HepG2 (cell line): Measurements from ENCODE around the gene RNPEPL1. TPM values are rescaled to one million over a fixed set of nuclear protein-coding genes. Genes with fewer than 3 reads are reported as not detected.

Experiments used
- ATAC-seq: fragments of 200-7000 bp; cut with Tn5 transposase; 3 replicates; pipeline ENCODE4 v1.9.1; 2020; ENCODE audit warnings: mild to moderate bottlenecking, moderate library complexity
- BruUV-seq: library from RNA; stranded (reverse); fragments of 400-500 nt; replicated peaks from 2 replicates; lab custom pipeline; 2021; lab: Mats Ljungman, UMichigan
- CTCF ChIA-PET: fragments of 300-600 bp; formaldehyde crosslinking; extraction: SDS; loops from one replicate; lab custom pipeline; 2021; ENCODE audit warnings: low total read pairs, inconsistent platforms, low intra/inter-chr PET ratio; lab: Yijun Ruan, JAX
- POLR2A ChIA-PET: fragments of 350-600 bp; sonication (Branson Sonifier 250); formaldehyde crosslinking; loops from one replicate; lab custom pipeline; 2020; ENCODE audit warnings: antibody characterized with exemption, inconsistent platforms; lab: Yijun Ruan, JAX
- DNase-seq: peaks from one replicate; pipeline ENCODE4 v3.0.0-alpha.2; 2015; ENCODE audit warnings: low spot score
- FAIRE-seq: peaks from 3 replicates; lab custom pipeline; 2011; peaks lifted over from hg19 to GRCh38; lab: Jason Lieb, UNC
- H2AFZ ChIP-seq: one replicate; pipeline ENCODE4 v1.6.1; 2011; ENCODE audit warnings: low read length, inconsistent platforms
- H3K27ac ChIP-seq: fragments of 300-600 bp; 3 replicates; pipeline ENCODE4 v1.8.0; 2011; ENCODE audit warnings: mixed run types, mild to moderate bottlenecking, mixed read lengths, low read length, inconsistent platforms; ENCODE audit not compliant: insufficient read depth; ENCODE audit errors: extremely low read length
- H3K27me3 ChIP-seq, 2 experiments: fragments of 200-600 bp in 1 of 2; 2 replicates in 1 of 2; 3 replicates in 1 of 2; pipeline versions ENCODE4 v1.6.0 to v1.8.0; 2011; ENCODE audit warnings: low read length in 2 of 2, mild to moderate bottlenecking in 2 of 2, moderate library complexity in 2 of 2, inconsistent platforms in 1 of 2; ENCODE audit not compliant: insufficient read depth in 2 of 2, control insufficient read depth in 1 of 2
- H3K36me3 ChIP-seq, 2 experiments: fragments of 200-600 bp in 1 of 2; replicated peaks in 1 of 2; 2 replicates in 1 of 2; 3 replicates in 1 of 2; pipeline versions ENCODE4 v1.5.1 to v1.8.0; 2011; ENCODE audit warnings: low read length in 2 of 2, inconsistent platforms in 1 of 2; ENCODE audit not compliant: insufficient read depth in 2 of 2, control insufficient read depth in 1 of 2
- H3K4me1 ChIP-seq: 2 replicates; pipeline ENCODE4 v1.5.1; 2012; ENCODE audit warnings: low read length, inconsistent platforms; ENCODE audit not compliant: insufficient read depth
- H3K4me2 ChIP-seq: 2 replicates; pipeline ENCODE4 v1.6.0; 2011; ENCODE audit warnings: low read depth, low read length, inconsistent platforms
- H3K4me3 ChIP-seq, 3 experiments: fragments of 200-600 bp in 1 of 3; sonication (generic), shearing (Covaris generic) in 1 of 3; replicated peaks in 1 of 3; 2 replicates each; pipeline ENCODE4 v1.5.1; 2011 to 2016; ENCODE audit warnings: low read length in 3 of 3, inconsistent platforms in 2 of 3, low read depth in 2 of 3, mild to moderate bottlenecking in 2 of 3, control low read depth in 1 of 3, mixed read lengths in 1 of 3; ENCODE audit not compliant: insufficient read depth in 1 of 3
- H3K79me2 ChIP-seq: one replicate; pipeline ENCODE4 v1.6.1; 2011; ENCODE audit warnings: low read length, inconsistent platforms; ENCODE audit not compliant: insufficient read depth
- H3K9ac ChIP-seq: 2 replicates; pipeline ENCODE4 v1.6.0; 2011; ENCODE audit warnings: mild to moderate bottlenecking, low read depth, low read length, inconsistent platforms; ENCODE audit not compliant: insufficient read depth
- H3K9me3 ChIP-seq: 2 replicates; pipeline ENCODE4 v1.5.1; 2012; ENCODE audit warnings: mild to moderate bottlenecking, low read length
- H4K20me1 ChIP-seq: 2 replicates; pipeline ENCODE4 v1.6.0; 2011; ENCODE audit warnings: inconsistent platforms, mild to moderate bottlenecking, low read length, moderate library complexity; ENCODE audit not compliant: insufficient read depth
- JUND ChIP-seq: sonication (generic); formaldehyde crosslinking; IDR thresholded peaks from 2 replicates; pipeline ENCODE4 v1.8.0; 2022; ENCODE audit warnings: mild to moderate bottlenecking, missing genetic modification reagents
- MAZ ChIP-seq, 2 experiments: sonication (generic) in 1 of 2; formaldehyde crosslinking in 1 of 2; IDR thresholded peaks; 2 replicates each; pipeline versions ENCODE4 v1.5.0 to v1.6.1; 2012 to 2020; ENCODE audit warnings: low read depth in 2 of 2, mild to moderate bottlenecking in 2 of 2, borderline replicate concordance in 1 of 2, improper control_type of control experiment in 1 of 2, low read length in 1 of 2, missing genetic modification reagents in 1 of 2, moderate library complexity in 1 of 2
- NR2F2 ChIP-seq: IDR thresholded peaks from 2 replicates; pipeline ENCODE4 v1.6.1; 2012; ENCODE audit warnings: low read depth, inconsistent platforms, borderline replicate concordance
- PHF21A ChIP-seq: sonication (generic); formaldehyde crosslinking; IDR thresholded peaks from 2 replicates; pipeline ENCODE4 v1.5.0; 2020; ENCODE audit warnings: mild to moderate bottlenecking, missing genetic modification reagents
- POLR2AphosphoS2 ChIP-seq: IDR thresholded peaks from 2 replicates; pipeline ENCODE4 v1.6.1; 2011; ENCODE audit warnings: low read depth, low read length, improper control_type of control experiment
- RXRA ChIP-seq: sonication (generic); formaldehyde crosslinking; IDR thresholded peaks from 2 replicates; pipeline ENCODE4 v1.5.1; 2020; ENCODE audit warnings: missing genetic modification reagents
- ZNF572 ChIP-seq: sonication (generic); formaldehyde crosslinking; IDR thresholded peaks from 2 replicates; pipeline ENCODE4 v1.5.1; 2020; ENCODE audit warnings: mild to moderate bottlenecking, missing genetic modification reagents
- ZNF674 ChIP-seq: sonication (generic); formaldehyde crosslinking; IDR thresholded peaks from 2 replicates; pipeline ENCODE4 v1.5.0; 2020; ENCODE audit warnings: low read depth, mild to moderate bottlenecking, missing genetic modification reagents
- ZNF737 ChIP-seq: sonication (generic); formaldehyde crosslinking; IDR thresholded peaks from 2 replicates; pipeline ENCODE4 v1.5.0; 2020; ENCODE audit warnings: missing genetic modification reagents, mild to moderate bottlenecking, borderline replicate concordance
- ZSCAN30 ChIP-seq: sonication (generic); formaldehyde crosslinking; IDR thresholded peaks from 2 replicates; pipeline ENCODE4 v1.5.0; 2020; ENCODE audit warnings: mild to moderate bottlenecking, missing genetic modification reagents
- WGBS: methylation state at CpG from one replicate; pipeline ENCODE4 v1.1.6; 2017; ENCODE audit warnings: low lambda C conversion rate; 5-methylcytosine and 5-hydroxymethylcytosine counted together
- in situ Hi-C: cut with HindIII; loops from 2 replicates; pipeline ENCODE4 v1.10.0; 2017; ENCODE audit warnings: low pct_unique_long_range_greater_than_20kb; ENCODE audit not compliant: extremely low pct_ligation_motif_present
- intact Hi-C: fragments of 100-400 bp; cut with micrococcal nuclease; formaldehyde crosslinking; loops from one replicate; pipeline ENCODE4 v1.10.0; 2022; ENCODE audit not compliant: unreplicated experiment
- polyA plus RNA-seq, 8 experiments: library from polyadenylated mRNA; depleted of rRNA in 3 of 8; stranded (reverse) in 7 of 8; unstranded in 1 of 8; fragments of >200 nt; fragmentation: Illumina TruSeq in 4 of 8; extraction: Trizol in 4 of 8; gene quantifications; 2 replicates each; pipeline versions ENCODE4 v1.2.1 to v1.2.3, GENCODE V29; 2011 to 2016; ENCODE audit warnings: low read depth in 4 of 8, missing spikeins in 1 of 8, mixed read lengths in 1 of 8; ENCODE audit not compliant: insufficient read depth in 1 of 8
- total RNA-seq, 5 experiments: library from RNA; depleted of rRNA; stranded (reverse); fragments of >200 nt; fragmentation: Illumina TruSeq; extraction: Trizol; gene quantifications; 2 replicates each; pipeline ENCODE4 v1.2.3, GENCODE V29; 2016; ENCODE audit warnings: low read depth in 1 of 5
- TF ChIP-seq, protein P1 (sequence below): IDR thresholded peaks from 2 replicates; pipeline ENCODE4 v1.6.1; 2016; ENCODE audit warnings: missing biosample characterization, missing genetic modification reagents, low read depth
- TF ChIP-seq, protein P2 (sequence below): sonication (generic); formaldehyde crosslinking; IDR thresholded peaks from 2 replicates; pipeline ENCODE4 v1.5.1; 2020; ENCODE audit warnings: missing genetic modification reagents, mild to moderate bottlenecking, borderline replicate concordance
- TF ChIP-seq, protein P3 (sequence below): sonication (generic); formaldehyde crosslinking; IDR thresholded peaks from 2 replicates; pipeline ENCODE4 v1.4.0; 2020; ENCODE audit warnings: mild to moderate bottlenecking, missing genetic modification reagents

RNPEPL1 gene
- total and polyA plus RNA-seq, 2 of the 13 experiments (the other 11 are each of a cell fraction or from before 2014, with no cell fraction given) = 13.0 to 18.0 TPM

DNA sequence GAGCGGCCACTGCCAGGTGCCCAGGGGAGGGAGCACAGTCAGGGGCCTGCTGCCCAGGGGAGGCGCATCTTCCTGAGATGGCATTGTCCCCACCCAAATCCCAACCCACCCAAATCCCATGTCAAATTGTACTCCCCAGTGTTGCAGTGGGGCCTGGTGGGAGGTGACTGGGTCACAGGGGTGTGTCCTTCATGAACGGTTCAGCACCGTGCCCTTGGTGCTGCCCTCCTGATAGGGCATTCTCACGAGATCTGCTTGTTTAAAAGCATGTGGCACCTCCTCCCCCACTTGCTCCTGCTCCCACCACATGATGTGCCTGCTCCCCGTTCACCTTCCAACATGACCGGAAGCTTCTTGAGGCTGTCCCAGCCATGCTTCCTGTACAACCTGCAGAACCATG is 38.1 kb upstream of the RNPEPL1 start:
- 98% methylated on average over 5 of the region's 7 CpGs for WGBS
- H3K4me3 ChIP-seq = no peak overlapping the region
- DNase-seq (no peak), ATAC-seq (no peak), FAIRE-seq (no peak)
- H3K27me3 ChIP-seq = no peaks in the 10 kb centered on the region
- no peak for TF ChIP-seq NR2F2
- TF ChIP-seq POLR2AphosphoS2 = no peak
- TF ChIP-seq ZNF572 (CRISPR knock-in tag) = no peak
- TF ChIP-seq, protein P1, sequence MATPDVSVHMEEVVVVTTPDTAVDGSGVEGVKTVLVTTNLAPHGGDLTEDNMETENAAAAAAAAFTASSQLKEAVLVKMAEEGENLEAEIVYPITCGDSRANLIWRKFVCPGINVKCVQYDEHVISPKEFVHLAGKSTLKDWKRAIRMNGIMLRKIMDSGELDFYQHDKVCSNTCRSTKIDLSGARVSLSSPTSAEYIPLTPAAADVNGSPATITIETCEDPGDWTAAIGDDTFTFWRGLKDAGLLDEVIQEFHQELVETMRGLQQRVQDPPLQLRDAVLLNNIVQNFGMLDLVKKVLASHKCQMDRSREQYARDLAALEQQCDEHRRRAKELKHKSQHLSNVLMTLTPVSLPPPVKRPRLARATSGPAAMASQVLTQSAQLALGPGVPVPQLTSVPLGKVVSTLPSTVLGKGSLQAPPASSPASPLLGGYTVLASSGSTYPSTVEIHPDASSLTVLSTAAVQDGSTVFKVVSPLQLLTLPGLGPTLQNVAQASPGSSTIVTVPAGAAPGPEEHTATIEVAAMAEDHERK (CRISPR knock-in tag) = no peak
- TF ChIP-seq JUND = no peak
- no peak for TF ChIP-seq ZNF737 (CRISPR knock-in tag)
- no peak for TF ChIP-seq MAZ (IDR thresholded peaks at IDR 0.05; ENCODE audit: borderline replicate concordance, low read depth, low read length)
- no peak for TF ChIP-seq MAZ (CRISPR knock-in tag; IDR thresholded peaks at IDR 0.05; ENCODE audit: low read depth)
- TF ChIP-seq, protein P2, sequence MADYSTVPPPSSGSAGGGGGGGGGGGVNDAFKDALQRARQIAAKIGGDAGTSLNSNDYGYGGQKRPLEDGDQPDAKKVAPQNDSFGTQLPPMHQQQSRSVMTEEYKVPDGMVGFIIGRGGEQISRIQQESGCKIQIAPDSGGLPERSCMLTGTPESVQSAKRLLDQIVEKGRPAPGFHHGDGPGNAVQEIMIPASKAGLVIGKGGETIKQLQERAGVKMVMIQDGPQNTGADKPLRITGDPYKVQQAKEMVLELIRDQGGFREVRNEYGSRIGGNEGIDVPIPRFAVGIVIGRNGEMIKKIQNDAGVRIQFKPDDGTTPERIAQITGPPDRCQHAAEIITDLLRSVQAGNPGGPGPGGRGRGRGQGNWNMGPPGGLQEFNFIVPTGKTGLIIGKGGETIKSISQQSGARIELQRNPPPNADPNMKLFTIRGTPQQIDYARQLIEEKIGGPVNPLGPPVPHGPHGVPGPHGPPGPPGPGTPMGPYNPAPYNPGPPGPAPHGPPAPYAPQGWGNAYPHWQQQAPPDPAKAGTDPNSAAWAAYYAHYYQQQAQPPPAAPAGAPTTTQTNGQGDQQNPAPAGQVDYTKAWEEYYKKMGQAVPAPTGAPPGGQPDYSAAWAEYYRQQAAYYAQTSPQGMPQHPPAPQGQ (CRISPR knock-in tag) = no peak
- TF ChIP-seq, protein P3, sequence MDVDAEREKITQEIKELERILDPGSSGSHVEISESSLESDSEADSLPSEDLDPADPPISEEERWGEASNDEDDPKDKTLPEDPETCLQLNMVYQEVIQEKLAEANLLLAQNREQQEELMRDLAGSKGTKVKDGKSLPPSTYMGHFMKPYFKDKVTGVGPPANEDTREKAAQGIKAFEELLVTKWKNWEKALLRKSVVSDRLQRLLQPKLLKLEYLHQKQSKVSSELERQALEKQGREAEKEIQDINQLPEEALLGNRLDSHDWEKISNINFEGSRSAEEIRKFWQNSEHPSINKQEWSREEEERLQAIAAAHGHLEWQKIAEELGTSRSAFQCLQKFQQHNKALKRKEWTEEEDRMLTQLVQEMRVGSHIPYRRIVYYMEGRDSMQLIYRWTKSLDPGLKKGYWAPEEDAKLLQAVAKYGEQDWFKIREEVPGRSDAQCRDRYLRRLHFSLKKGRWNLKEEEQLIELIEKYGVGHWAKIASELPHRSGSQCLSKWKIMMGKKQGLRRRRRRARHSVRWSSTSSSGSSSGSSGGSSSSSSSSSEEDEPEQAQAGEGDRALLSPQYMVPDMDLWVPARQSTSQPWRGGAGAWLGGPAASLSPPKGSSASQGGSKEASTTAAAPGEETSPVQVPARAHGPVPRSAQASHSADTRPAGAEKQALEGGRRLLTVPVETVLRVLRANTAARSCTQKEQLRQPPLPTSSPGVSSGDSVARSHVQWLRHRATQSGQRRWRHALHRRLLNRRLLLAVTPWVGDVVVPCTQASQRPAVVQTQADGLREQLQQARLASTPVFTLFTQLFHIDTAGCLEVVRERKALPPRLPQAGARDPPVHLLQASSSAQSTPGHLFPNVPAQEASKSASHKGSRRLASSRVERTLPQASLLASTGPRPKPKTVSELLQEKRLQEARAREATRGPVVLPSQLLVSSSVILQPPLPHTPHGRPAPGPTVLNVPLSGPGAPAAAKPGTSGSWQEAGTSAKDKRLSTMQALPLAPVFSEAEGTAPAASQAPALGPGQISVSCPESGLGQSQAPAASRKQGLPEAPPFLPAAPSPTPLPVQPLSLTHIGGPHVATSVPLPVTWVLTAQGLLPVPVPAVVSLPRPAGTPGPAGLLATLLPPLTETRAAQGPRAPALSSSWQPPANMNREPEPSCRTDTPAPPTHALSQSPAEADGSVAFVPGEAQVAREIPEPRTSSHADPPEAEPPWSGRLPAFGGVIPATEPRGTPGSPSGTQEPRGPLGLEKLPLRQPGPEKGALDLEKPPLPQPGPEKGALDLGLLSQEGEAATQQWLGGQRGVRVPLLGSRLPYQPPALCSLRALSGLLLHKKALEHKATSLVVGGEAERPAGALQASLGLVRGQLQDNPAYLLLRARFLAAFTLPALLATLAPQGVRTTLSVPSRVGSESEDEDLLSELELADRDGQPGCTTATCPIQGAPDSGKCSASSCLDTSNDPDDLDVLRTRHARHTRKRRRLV (CRISPR knock-in tag) = no peak
- no peak for TF ChIP-seq ZNF674 (CRISPR knock-in tag)
- no peak for TF ChIP-seq ZSCAN30 (CRISPR knock-in tag)
- TF ChIP-seq PHF21A (CRISPR knock-in tag) = no peak
- no peak for TF ChIP-seq RXRA (CRISPR knock-in tag)
- CTCF ChIA-PET = no interaction called here
- H3K9ac ChIP-seq = no peak overlapping the region
- peaks cover 2% of the 10 kb centered on the region for H3K79me2 ChIP-seq
- intact Hi-C loops (no loop called here), in situ Hi-C loops (no loop called here)
- H3K4me1 ChIP-seq = no peaks in the 10 kb centered on the region
- H4K20me1 ChIP-seq = no peaks in the 10 kb centered on the region
- no peak overlapping the region for H2AFZ ChIP-seq
- BruUV-seq = no TSS peak
- H3K4me2 ChIP-seq = no peak overlapping the region
- peaks cover 31% of the 10 kb centered on the region for H3K9me3 ChIP-seq
- H3K27ac ChIP-seq = no peak overlapping the region
- POLR2A ChIA-PET = no interaction called here
- H3K36me3 ChIP-seq = peaks cover 20 to 46% of the 10 kb centered on the region in 2 experiments; a peak in 4 of 5 replicates
